ENCODE measurements around the gene EPS8L1.

GRCh38 chr19:55041627-55042343 is 33.9 kb upstream of the EPS8L1 start:
- TF ChIP-seq POLR2A (IDR thresholded peaks at IDR 0.05) (no peak), CTCF (IDR thresholded peaks at IDR 0.05) (no peak)

Measured in body of pancreas (tissue), 4 donors.